ENCODE results near the gene MYNN.
"Not testable (repeated sequence)": the region's sequence is repeated elsewhere in the genome, so short reads cannot be mapped to it uniquely, and the experiment has no call there.

GRCh38 chr3:169731857-169732256 lies 41.3 kb upstream of the MYNN start:
- not testable (repeated sequence) for TF ChIP-seq NRF1 (conservative IDR thresholded peaks at IDR 0.05 in 1 of 2, IDR thresholded peaks at IDR 0.05 in 1 of 2); CTCF (IDR thresholded peaks at IDR 0.05 in 2 of 3, conservative IDR thresholded peaks at IDR 0.05 in 1 of 3; ENCODE audit: insufficient read depth in 2 of 3, low read depth in 1 of 3, low read length in 3 of 3); CBFA2T2 (conservative IDR thresholded peaks at IDR 0.05); GABPA (tag; conservative IDR thresholded peaks at IDR 0.05; ENCODE audit: low read depth); USF2 (CRISPR knock-in tag; IDR thresholded peaks at IDR 0.05); POLR2A (conservative IDR thresholded peaks at IDR 0.05); CEBPB (tag; IDR thresholded peaks at IDR 0.05); CEBPZ (IDR thresholded peaks at IDR 0.05; ENCODE audit: borderline replicate concordance, low read depth, low read length); FOXJ3 (CRISPR knock-in tag; IDR thresholded peaks at IDR 0.05); ATF3 (IDR thresholded peaks at IDR 0.05); ATF3 (CRISPR knock-in tag; conservative IDR thresholded peaks at IDR 0.05)

All from K562 (cell line).